ENCODE results near the gene CT45A5.
"Not testable (repeated sequence)": the region's sequence is repeated elsewhere in the genome, so short reads cannot be mapped to it uniquely, and the experiment has no call there.

CT45A5 gene, protein sequence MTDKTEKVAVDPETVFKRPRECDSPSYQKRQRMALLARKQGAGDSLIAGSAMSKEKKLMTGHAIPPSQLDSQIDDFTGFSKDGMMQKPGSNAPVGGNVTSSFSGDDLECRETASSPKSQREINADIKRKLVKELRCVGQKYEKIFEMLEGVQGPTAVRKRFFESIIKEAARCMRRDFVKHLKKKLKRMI

DNA sequence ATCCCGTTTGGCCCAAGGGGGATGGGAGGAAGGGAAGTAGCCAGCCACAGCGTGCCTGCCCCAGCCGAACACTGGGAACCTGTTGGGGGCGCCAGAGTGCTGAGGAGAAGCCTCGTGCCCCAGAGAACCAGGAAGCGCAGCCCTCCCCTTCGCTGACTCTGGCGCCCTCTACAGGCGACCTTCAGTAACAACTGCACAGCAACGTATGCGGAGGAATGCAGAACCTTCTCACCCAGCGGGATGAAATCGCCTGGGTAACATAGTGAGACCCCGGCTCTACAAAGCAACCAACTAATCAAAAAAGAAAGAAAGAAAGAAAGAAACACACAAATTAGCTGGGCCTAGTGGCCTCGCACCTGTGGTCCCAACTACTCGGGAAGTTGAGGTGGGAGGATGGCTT, at the start of gene CT45A5:
CT45A5 (minus strand) TSS at position 101 of the 400 bp plus-strand sequence. CDS start 3,774 bp downstream, outside the sequence.
- intact Hi-C loops (cut with micrococcal nuclease); H3K36me3 Mint-ChIP-seq (ENCODE audit: low read depth); H3K4me3 Mint-ChIP-seq; H3K9me3 Mint-ChIP-seq; H3K4me1 Mint-ChIP-seq (ENCODE audit: low read depth); H3K27ac Mint-ChIP-seq; H3K27me3 Mint-ChIP-seq: not testable (repeated sequence)

DNA sequence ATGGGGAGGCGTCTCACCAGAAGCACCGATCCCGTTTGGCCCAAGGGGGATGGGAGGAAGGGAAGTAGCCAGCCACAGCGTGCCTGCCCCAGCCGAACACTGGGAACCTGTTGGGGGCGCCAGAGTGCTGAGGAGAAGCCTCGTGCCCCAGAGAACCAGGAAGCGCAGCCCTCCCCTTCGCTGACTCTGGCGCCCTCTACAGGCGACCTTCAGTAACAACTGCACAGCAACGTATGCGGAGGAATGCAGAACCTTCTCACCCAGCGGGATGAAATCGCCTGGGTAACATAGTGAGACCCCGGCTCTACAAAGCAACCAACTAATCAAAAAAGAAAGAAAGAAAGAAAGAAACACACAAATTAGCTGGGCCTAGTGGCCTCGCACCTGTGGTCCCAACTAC, 34.6 kb upstream of the CT45A5 start, which contains the start of gene CT45A2:
CT45A2 (minus strand) TSS at position 101 of the 400 bp plus-strand sequence. CDS start 3,747 bp downstream, outside the sequence.
- intact Hi-C loops (cut with micrococcal nuclease); H3K4me1 Mint-ChIP-seq (ENCODE audit: low read depth); H3K4me3 Mint-ChIP-seq; H3K27me3 Mint-ChIP-seq; H3K27ac Mint-ChIP-seq; H3K9me3 Mint-ChIP-seq; H3K36me3 Mint-ChIP-seq (ENCODE audit: low read depth): not testable (repeated sequence)

DNA sequence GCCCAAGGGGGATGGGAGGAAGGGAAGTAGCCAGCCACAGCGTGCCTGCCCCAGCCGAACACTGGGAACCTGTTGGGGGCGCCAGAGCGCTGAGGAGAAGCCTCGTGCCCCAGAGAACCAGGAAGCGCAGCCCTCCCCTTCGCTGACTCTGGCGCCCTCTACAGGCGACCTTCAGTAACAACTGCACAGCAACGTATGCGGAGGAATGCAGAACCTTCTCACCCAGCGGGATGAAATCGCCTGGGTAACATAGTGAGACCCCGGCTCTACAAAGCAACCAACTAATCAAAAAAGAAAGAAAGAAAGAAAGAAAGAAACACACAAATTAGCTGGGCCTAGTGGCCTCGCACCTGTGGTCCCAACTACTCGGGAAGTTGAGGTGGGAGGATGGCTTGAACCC, 17.4 kb upstream of the CT45A5 start, which contains the start of gene CT45A6:
CT45A6 (minus strand) TSS at position 101 of the 400 bp plus-strand sequence. CDS start 3,794 bp downstream, outside the sequence.
- H3K4me1 Mint-ChIP-seq (ENCODE audit: low read depth); H3K9me3 Mint-ChIP-seq; H3K4me3 Mint-ChIP-seq; H3K36me3 Mint-ChIP-seq (ENCODE audit: low read depth); intact Hi-C loops (cut with micrococcal nuclease); H3K27me3 Mint-ChIP-seq; H3K27ac Mint-ChIP-seq: not testable (repeated sequence)

DNA sequence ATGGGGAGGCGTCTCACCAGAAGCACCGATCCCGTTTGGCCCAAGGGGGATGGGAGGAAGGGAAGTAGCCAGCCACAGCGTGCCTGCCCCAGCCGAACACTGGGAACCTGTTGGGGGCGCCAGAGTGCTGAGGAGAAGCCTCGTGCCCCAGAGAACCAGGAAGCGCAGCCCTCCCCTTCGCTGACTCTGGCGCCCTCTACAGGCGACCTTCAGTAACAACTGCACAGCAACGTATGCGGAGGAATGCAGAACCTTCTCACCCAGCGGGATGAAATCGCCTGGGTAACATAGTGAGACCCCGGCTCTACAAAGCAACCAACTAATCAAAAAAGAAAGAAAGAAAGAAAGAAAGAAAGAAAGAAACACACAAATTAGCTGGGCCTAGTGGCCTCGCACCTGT, 17.2 kb downstream of the CT45A5 start, which contains the start of gene CT45A3:
CT45A3 (minus strand) TSS at position 101 of the 400 bp plus-strand sequence. CDS start 3,747 bp downstream, outside the sequence.
- H3K4me1 Mint-ChIP-seq (ENCODE audit: low read depth); H3K9me3 Mint-ChIP-seq; H3K4me3 Mint-ChIP-seq; H3K36me3 Mint-ChIP-seq (ENCODE audit: low read depth); intact Hi-C loops (cut with micrococcal nuclease); H3K27ac Mint-ChIP-seq; H3K27me3 Mint-ChIP-seq: not testable (repeated sequence)

DNA sequence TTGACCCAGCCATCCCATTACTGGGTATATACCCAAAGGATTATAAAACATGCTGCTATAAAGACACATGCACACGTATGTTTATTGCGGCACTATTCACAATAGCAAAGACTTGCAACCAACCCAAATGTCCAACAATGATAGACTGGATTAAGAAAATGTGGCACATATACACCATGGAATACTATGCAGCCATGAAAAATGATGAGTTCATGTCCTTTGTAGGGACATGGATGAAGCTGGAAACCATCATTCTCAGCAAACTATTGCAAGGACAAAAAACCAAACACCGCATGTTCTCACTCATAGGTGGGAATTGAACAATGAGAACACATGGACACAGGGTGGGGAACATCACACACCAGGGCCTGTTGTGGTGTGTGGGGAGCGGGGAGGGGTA, 40.6 kb downstream of the CT45A5 start:
- H3K36me3 Mint-ChIP-seq (ENCODE audit: low read depth); H3K4me3 Mint-ChIP-seq; intact Hi-C loops (cut with micrococcal nuclease); H3K27ac Mint-ChIP-seq; H3K4me1 Mint-ChIP-seq (ENCODE audit: low read depth); H3K27me3 Mint-ChIP-seq; H3K9me3 Mint-ChIP-seq: not testable (repeated sequence)

DNA sequence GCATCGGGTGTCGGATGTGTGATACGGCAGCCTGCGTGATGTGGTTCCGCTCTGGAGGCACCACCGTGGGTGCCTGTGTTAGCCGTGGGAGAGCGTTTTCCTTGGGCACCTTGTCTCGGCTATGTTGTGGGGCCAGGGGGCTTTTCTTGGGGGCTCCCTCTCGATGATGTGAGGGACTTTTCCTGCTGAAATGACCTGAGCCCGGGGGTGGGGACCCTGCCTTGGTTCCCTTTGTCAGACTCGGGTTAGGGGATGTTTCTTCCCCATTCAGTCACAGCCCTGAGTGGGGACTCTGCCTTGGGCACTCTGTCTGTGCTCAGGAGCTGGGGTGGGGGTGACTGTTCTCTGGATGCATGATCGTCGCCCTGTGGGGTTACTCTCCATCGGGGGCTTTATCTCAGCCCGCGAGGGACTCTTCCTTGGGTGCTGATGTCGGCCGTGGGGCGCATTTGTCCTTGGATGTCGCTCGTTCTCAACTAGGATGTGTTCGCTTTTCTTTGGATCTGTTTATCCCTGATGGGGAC, 44.0 kb downstream of the CT45A5 start:
- no peaks in the 10 kb centered on the region for H3K4me1 Mint-ChIP-seq (ENCODE audit: low read depth)
- no peaks in the 10 kb centered on the region for H3K9me3 Mint-ChIP-seq
- intact Hi-C loops (cut with micrococcal nuclease): no loop called here
- H3K27ac Mint-ChIP-seq: no peak overlapping the region
- H3K4me3 Mint-ChIP-seq: no peak overlapping the region
- H3K36me3 Mint-ChIP-seq (ENCODE audit: low read depth): no peaks in the 10 kb centered on the region
- peaks cover 4% of the 10 kb centered on the region for H3K27me3 Mint-ChIP-seq

DNA sequence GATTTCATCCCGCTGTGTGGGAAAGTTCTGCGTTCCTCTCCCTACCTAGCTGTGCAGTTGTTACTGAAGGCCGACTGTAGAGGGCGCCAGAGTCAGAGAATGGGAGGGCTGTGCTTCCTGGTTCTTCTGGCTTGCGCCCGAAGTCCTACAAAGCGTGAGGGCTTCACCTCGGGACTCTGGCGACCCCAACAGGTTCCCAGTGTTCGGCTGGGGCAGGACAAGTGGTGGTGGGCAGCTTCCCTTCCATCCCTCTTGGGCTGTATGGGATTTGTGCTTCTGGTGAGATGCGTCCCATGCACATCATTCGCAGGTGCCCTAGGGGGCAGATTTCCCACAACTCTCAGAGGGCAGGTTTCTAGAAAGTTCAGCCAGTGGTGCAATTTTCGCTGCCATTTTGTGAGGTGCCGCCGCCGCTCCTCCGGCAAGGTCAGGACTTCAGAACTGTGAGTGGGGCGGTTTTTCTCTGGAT, 44.6 kb downstream of the CT45A5 start:
- no peaks in the 10 kb centered on the region for H3K36me3 Mint-ChIP-seq (ENCODE audit: low read depth)
- H3K27ac Mint-ChIP-seq: no peak overlapping the region
- no peaks in the 10 kb centered on the region for H3K9me3 Mint-ChIP-seq
- H3K27me3 Mint-ChIP-seq: peaks cover 4% of the 10 kb centered on the region
- no peaks in the 10 kb centered on the region for H3K4me1 Mint-ChIP-seq (ENCODE audit: low read depth)
- intact Hi-C loops (cut with micrococcal nuclease): no loop called here
- H3K4me3 Mint-ChIP-seq: peak overlapping the region; percentile 52

DNA sequence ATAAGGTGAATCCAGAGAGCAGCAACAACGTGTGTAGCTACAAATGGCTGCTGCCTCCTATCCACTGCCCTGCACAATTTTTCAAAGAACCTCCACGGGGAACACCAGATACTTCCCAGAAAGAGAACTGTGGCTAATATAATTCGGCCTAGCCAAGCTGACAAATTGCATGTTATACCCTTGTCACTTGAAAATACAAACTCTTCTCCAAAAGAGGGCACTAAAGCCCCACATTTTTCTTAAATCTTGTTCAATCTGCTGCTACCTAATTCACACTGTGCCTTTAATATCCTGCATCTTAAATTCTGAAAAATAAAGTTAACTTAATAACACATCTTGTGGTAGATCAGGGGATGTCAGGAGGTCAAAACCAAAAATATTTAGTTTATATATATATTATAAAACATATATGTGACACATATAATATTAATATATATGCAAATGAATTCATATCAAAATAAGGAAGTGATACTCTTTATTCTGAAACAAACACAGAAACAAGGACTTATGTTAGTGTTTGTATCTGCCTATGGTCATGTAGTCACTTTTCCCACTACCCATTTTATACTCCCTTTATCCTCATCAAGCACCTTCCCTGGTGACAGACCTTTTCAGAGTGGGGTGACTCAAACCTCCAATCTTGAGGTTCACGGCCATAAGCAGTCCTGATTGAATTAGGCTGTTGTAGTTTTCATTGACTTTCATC, 47.8 kb downstream of the CT45A5 start:
- Mint-ChIP-seq H3K4me1 (ENCODE audit: low read depth) (no peaks in the 10 kb centered on the region), H3K27ac (no peak overlapping the region), H3K27me3 (peaks cover 4% of the 10 kb centered on the region), H3K9me3 (no peaks in the 10 kb centered on the region), H3K4me3 (no peak overlapping the region), H3K36me3 (ENCODE audit: low read depth) (no peaks in the 10 kb centered on the region)
- intact Hi-C loops (cut with micrococcal nuclease): no loop called here

DNA sequence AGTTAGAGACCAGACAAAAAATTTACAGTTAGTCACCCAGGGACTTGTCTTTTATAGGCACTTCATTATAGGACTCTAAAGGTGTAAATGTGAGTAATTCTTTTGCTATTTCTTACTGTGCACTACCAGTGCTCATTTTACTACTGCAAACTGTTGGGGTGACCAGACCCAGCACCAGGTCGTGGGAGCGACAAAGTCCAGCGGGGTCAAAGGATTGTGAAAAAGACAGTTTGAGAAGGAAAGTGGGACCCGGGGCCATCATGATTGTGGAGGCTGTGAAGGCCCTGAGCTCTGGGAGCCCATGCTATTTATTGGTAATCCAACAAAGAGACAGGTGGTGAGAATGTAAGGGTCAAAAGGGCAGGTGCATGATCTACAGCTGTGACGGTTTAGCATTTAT, 50.6 kb downstream of the CT45A5 start:
- H3K4me1 Mint-ChIP-seq (ENCODE audit: low read depth); H3K9me3 Mint-ChIP-seq; H3K36me3 Mint-ChIP-seq (ENCODE audit: low read depth); H3K27ac Mint-ChIP-seq; H3K27me3 Mint-ChIP-seq; intact Hi-C loops (cut with micrococcal nuclease); H3K4me3 Mint-ChIP-seq: not testable (repeated sequence)

Measured in dendritic cell treated with granulocyte-macrophage colony-stimulating factor and Interleukin-4, amounts not matched to agents 40 ng/mL and 50 ng/mL, for 4 days (primary cell).